ENCODE results near the gene CPM. TPM values are rescaled to one million over a fixed set of nuclear protein-coding genes. Genes with fewer than 3 reads are reported as not detected.
"Not testable (repeated sequence)": the region's sequence is repeated elsewhere in the genome, so short reads cannot be mapped to it uniquely, and the experiment has no call there.

CPM gene
- total RNA-seq, 2 experiments from 2014 or later, result 0.27 to 0.87 TPM

- H3K4me3 Mint-ChIP-seq, result no peak overlapping the region
- no peak overlapping the region for H3K27ac Mint-ChIP-seq
- peaks cover 3% of the 10 kb centered on the region for H3K4me1 Mint-ChIP-seq
- no peak for DNase-seq
- H3K36me3 Mint-ChIP-seq (ENCODE audit: low read depth), result no peaks in the 10 kb centered on the region
- CTCF ChIA-PET, result no interaction called here
- H3K27me3 Mint-ChIP-seq, result no peaks in the 10 kb centered on the region
- POLR2A ChIA-PET, result no interaction called here
- H3K9me3 Mint-ChIP-seq, result no peaks in the 10 kb centered on the region
These were observed 67.4 kb downstream of the CPM start for GRCh38 chr12:68865399-68866164.

GRCh38 chr12:68864604-68865003, 68.4 kb downstream of the CPM start:
- no peaks in the 10 kb centered on the region for H3K36me3 Mint-ChIP-seq (ENCODE audit: low read depth)
- no peak for DNase-seq
- H3K27ac Mint-ChIP-seq, result no peak overlapping the region
- ChIA-PET CTCF (interaction anchor here (0.6 kb wide), 1 partner anchor 32 kb away, joined by 3 read pairs; no protein-coding TSS in a partner anchor), POLR2A (no interaction called here)
- peaks cover 3% of the 10 kb centered on the region for H3K4me1 Mint-ChIP-seq
- no peak overlapping the region for H3K4me3 Mint-ChIP-seq
- H3K9me3 Mint-ChIP-seq, result no peaks in the 10 kb centered on the region
- no peaks in the 10 kb centered on the region for H3K27me3 Mint-ChIP-seq

GRCh38 chr12:68863886-68864454, 69.0 kb downstream of the CPM start:
- H3K27me3 Mint-ChIP-seq; H3K9me3 Mint-ChIP-seq; H3K4me1 Mint-ChIP-seq; H3K4me3 Mint-ChIP-seq; H3K27ac Mint-ChIP-seq; POLR2A ChIA-PET; H3K36me3 Mint-ChIP-seq (ENCODE audit: low read depth): not testable (repeated sequence)
- DNase-seq, result peak; percentile 46
- CTCF ChIA-PET, result interaction anchor here (0.6 kb wide), 1 partner anchor 33 kb away, joined by 3 read pairs; no protein-coding TSS in a partner anchor

- Mint-ChIP-seq H3K27me3 (no peaks in the 10 kb centered on the region), H3K4me3 (no peak overlapping the region), H3K27ac (no peak overlapping the region), H3K36me3 (ENCODE audit: low read depth) (no peaks in the 10 kb centered on the region), H3K4me1 (peaks cover 3% of the 10 kb centered on the region), H3K9me3 (no peaks in the 10 kb centered on the region)
- ChIA-PET POLR2A (no interaction called here), CTCF (interaction anchor here (0.6 to 0.7 kb wide), 2 partner anchors 145 to 1263 kb away, joined by 3 to 4 read pairs; no protein-coding TSS in a partner anchor)
- DNase-seq, result no peak
These were observed 69.7 kb downstream of the CPM start for GRCh38 chr12:68863109-68863770.

GRCh38 chr12:68861890-68862289, 71.1 kb downstream of the CPM start:
- CTCF ChIA-PET, result no interaction called here
- Mint-ChIP-seq H3K4me3 (no peak overlapping the region), H3K36me3 (ENCODE audit: low read depth) (no peaks in the 10 kb centered on the region), H3K27ac (no peak overlapping the region), H3K4me1 (peaks cover 3% of the 10 kb centered on the region), H3K27me3 (no peaks in the 10 kb centered on the region), H3K9me3 (no peaks in the 10 kb centered on the region)
- DNase-seq, result no peak
- POLR2A ChIA-PET, result no interaction called here

- ChIA-PET CTCF (no interaction called here), POLR2A (no interaction called here)
- no peak for DNase-seq
- H3K36me3 Mint-ChIP-seq (ENCODE audit: low read depth), result no peaks in the 10 kb centered on the region
- peaks cover 1% of the 10 kb centered on the region for H3K27me3 Mint-ChIP-seq
- H3K9me3 Mint-ChIP-seq, result no peaks in the 10 kb centered on the region
- H3K27ac Mint-ChIP-seq, result no peak overlapping the region
- H3K4me1 Mint-ChIP-seq, result no peaks in the 10 kb centered on the region
- H3K4me3 Mint-ChIP-seq, result no peak overlapping the region
These were observed 76.5 kb downstream of the CPM start for GRCh38 chr12:68856510-68856909.

- no peak overlapping the region for H3K27ac Mint-ChIP-seq
- H3K4me1 Mint-ChIP-seq, result no peaks in the 10 kb centered on the region
- ChIA-PET CTCF (interaction anchor here (0.6 to 1.0 kb wide), 2 partner anchors 12 to 49 kb away, joined by 3 to 4 read pairs; no protein-coding TSS in a partner anchor), POLR2A (no interaction called here)
- H3K27me3 Mint-ChIP-seq, result peaks cover 1% of the 10 kb centered on the region
- DNase-seq, result no peak
- H3K36me3 Mint-ChIP-seq (ENCODE audit: low read depth), result no peaks in the 10 kb centered on the region
- H3K4me3 Mint-ChIP-seq, result no peak overlapping the region
- H3K9me3 Mint-ChIP-seq, result no peaks in the 10 kb centered on the region
These were observed 77.2 kb downstream of the CPM start for GRCh38 chr12:68855771-68856170.

- H3K27ac Mint-ChIP-seq, result no peak overlapping the region
- DNase-seq, result no peak
- H3K4me1 Mint-ChIP-seq, result no peaks in the 10 kb centered on the region
- H3K36me3 Mint-ChIP-seq (ENCODE audit: low read depth), result no peaks in the 10 kb centered on the region
- peaks cover 1% of the 10 kb centered on the region for H3K27me3 Mint-ChIP-seq
- H3K9me3 Mint-ChIP-seq, result no peaks in the 10 kb centered on the region
- H3K4me3 Mint-ChIP-seq, result no peak overlapping the region
- ChIA-PET POLR2A (no interaction called here), CTCF (interaction anchor here (0.6 to 1.0 kb wide), 6 partner anchors 11 to 619 kb away, joined by 3 to 4 read pairs (median 3); no protein-coding TSS in a partner anchor)
These were observed 77.9 kb downstream of the CPM start for GRCh38 chr12:68855111-68855510.

GRCh38 chr12:68854554-68854953, 78.4 kb downstream of the CPM start:
- DNase-seq, result no peak
- Mint-ChIP-seq H3K4me1 (no peaks in the 10 kb centered on the region), H3K36me3 (ENCODE audit: low read depth) (no peaks in the 10 kb centered on the region), H3K4me3 (no peak overlapping the region), H3K27ac (no peak overlapping the region), H3K9me3 (no peaks in the 10 kb centered on the region), H3K27me3 (peaks cover 1% of the 10 kb centered on the region)
- CTCF ChIA-PET, result interaction anchor here (0.7 to 1.0 kb wide), 4 partner anchors 11 to 618 kb away, joined by 3 read pairs; no protein-coding TSS in a partner anchor
- POLR2A ChIA-PET, result no interaction called here

- ChIA-PET POLR2A (no interaction called here), CTCF (interaction anchor here (0.9 kb wide), 1 partner anchor 13 kb away, joined by 3 read pairs; no protein-coding TSS in a partner anchor)
- Mint-ChIP-seq H3K27ac (no peak overlapping the region), H3K4me1 (no peaks in the 10 kb centered on the region), H3K9me3 (no peaks in the 10 kb centered on the region), H3K4me3 (no peak overlapping the region), H3K36me3 (ENCODE audit: low read depth) (no peaks in the 10 kb centered on the region), H3K27me3 (peaks cover 1% of the 10 kb centered on the region)
- no peak for DNase-seq
These were observed 78.9 kb downstream of the CPM start for GRCh38 chr12:68854078-68854468.

- H3K27ac Mint-ChIP-seq, result no peak overlapping the region
- H3K4me1 Mint-ChIP-seq, result no peaks in the 10 kb centered on the region
- no peaks in the 10 kb centered on the region for H3K36me3 Mint-ChIP-seq (ENCODE audit: low read depth)
- H3K9me3 Mint-ChIP-seq, result no peaks in the 10 kb centered on the region
- POLR2A ChIA-PET, result no interaction called here
- H3K27me3 Mint-ChIP-seq, result peaks cover 1% of the 10 kb centered on the region
- DNase-seq, result no peak
- no peak overlapping the region for H3K4me3 Mint-ChIP-seq
- CTCF ChIA-PET, result interaction anchor here (0.8 to 2.4 kb wide), 2 partner anchors 15 to 303 kb away, joined by 3 to 6 read pairs; no protein-coding TSS in a partner anchor
These were observed 79.4 kb downstream of the CPM start for GRCh38 chr12:68853396-68854077.

- POLR2A ChIA-PET, result no interaction called here
- DNase-seq, result no peak
- CTCF ChIA-PET, result interaction anchor here (0.6 to 2.4 kb wide), 4 partner anchors 17 to 226 kb away, joined by 3 to 6 read pairs (median 3); no protein-coding TSS in a partner anchor
- Mint-ChIP-seq H3K36me3 (ENCODE audit: low read depth) (no peaks in the 10 kb centered on the region), H3K4me3 (no peak overlapping the region), H3K27me3 (peaks cover 1% of the 10 kb centered on the region), H3K9me3 (no peaks in the 10 kb centered on the region), H3K27ac (no peak overlapping the region), H3K4me1 (no peaks in the 10 kb centered on the region)
These were observed 81.2 kb downstream of the CPM start for GRCh38 chr12:68851592-68852306.

All from activated CD4-positive, alpha-beta T cell treated with anti-CD3 and anti-CD28 coated beads, Interleukin-2, amount 10 ng/mL, durations not matched to agents 7 days and 5 days (primary cell).